Activated T-helper 1 cell treated with Interleukin-2 at 50 U/mL for 16 hours (primary cell): ENCODE data around the gene ATG10.
"Not testable (repeated sequence)": the region's sequence is repeated elsewhere in the genome, so short reads cannot be mapped to it uniquely, and the experiment has no call there.

Source experiments
- DNase-seq: peaks from one replicate; pipeline ENCODE4 v3.0.0-alpha.2; 2020; ENCODE audit warnings: low read depth

The ATG10 gene

GRCh38 chr5:81971712-81972491 is at the start of gene ATG10:
ATG10 (plus strand) TSS chr5:81972023; CDS start chr5:81987571, 15,548 bp downstream.
- peak; percentile 77 for DNase-seq

GRCh38 chr5:81922854-81923279 is 49.0 kb upstream of the ATG10 start:
- no peak for DNase-seq

GRCh38 chr5:81924442-81924841 is 47.4 kb upstream of the ATG10 start:
- DNase-seq = no peak

GRCh38 chr5:81925009-81925408 is 46.8 kb upstream of the ATG10 start:
- no peak for DNase-seq

GRCh38 chr5:81925981-81926380 is 45.8 kb upstream of the ATG10 start:
- no peak for DNase-seq

GRCh38 chr5:81936066-81936465 is 35.8 kb upstream of the ATG10 start:
- DNase-seq = no peak

GRCh38 chr5:81936750-81937149 is 35.1 kb upstream of the ATG10 start:
- DNase-seq = no peak

GRCh38 chr5:81942746-81943145 is 29.1 kb upstream of the ATG10 start:
- DNase-seq = no peak

- DNase-seq = no peak
Observed at GRCh38 chr5:81948349-81948748, 23.5 kb upstream of the ATG10 start.

GRCh38 chr5:81949462-81949861 is 22.4 kb upstream of the ATG10 start:
- no peak for DNase-seq

GRCh38 chr5:81950996-81951395 is 20.8 kb upstream of the ATG10 start:
- no peak for DNase-seq

GRCh38 chr5:81954796-81955195 is 17.0 kb upstream of the ATG10 start:
- not testable (repeated sequence) for DNase-seq

GRCh38 chr5:81958129-81958528 is 13.7 kb upstream of the ATG10 start:
- not testable (repeated sequence) for DNase-seq

- DNase-seq = no peak
Observed at GRCh38 chr5:81961651-81962440, 10.0 kb upstream of the ATG10 start.

- DNase-seq = no peak
Observed at GRCh38 chr5:81963544-81963943, 8.3 kb upstream of the ATG10 start.

- DNase-seq = no peak
Observed at GRCh38 chr5:81965524-81965923, 6.3 kb upstream of the ATG10 start.

- DNase-seq = no peak
Observed at GRCh38 chr5:81969226-81969625, 2.6 kb upstream of the ATG10 start.

- no peak for DNase-seq
Observed at GRCh38 chr5:81969912-81970311, 1.9 kb upstream of the ATG10 start.

- no peak for DNase-seq
Observed at GRCh38 chr5:81971111-81971711, 612 bp upstream of the ATG10 start.

GRCh38 chr5:81972492-81972783 is 615 bp downstream of the ATG10 start:
- no peak for DNase-seq

- no peak for DNase-seq
Observed at GRCh38 chr5:81980160-81980559, 8.3 kb downstream of the ATG10 start.

- DNase-seq = no peak
Observed at GRCh38 chr5:81980598-81981260, 8.9 kb downstream of the ATG10 start.
